Activated CD4-positive, alpha-beta T cell treated with anti-CD3 and anti-CD28 coated beads, Interleukin-2, amount 50 U/mL, for 1 hour (primary cell): ENCODE measurements around the gene NOD2.

Source experiments
- DNase-seq: peaks from one replicate; pipeline ENCODE4 v3.0.0-alpha.2; 2020

NOD2 gene

DNA sequence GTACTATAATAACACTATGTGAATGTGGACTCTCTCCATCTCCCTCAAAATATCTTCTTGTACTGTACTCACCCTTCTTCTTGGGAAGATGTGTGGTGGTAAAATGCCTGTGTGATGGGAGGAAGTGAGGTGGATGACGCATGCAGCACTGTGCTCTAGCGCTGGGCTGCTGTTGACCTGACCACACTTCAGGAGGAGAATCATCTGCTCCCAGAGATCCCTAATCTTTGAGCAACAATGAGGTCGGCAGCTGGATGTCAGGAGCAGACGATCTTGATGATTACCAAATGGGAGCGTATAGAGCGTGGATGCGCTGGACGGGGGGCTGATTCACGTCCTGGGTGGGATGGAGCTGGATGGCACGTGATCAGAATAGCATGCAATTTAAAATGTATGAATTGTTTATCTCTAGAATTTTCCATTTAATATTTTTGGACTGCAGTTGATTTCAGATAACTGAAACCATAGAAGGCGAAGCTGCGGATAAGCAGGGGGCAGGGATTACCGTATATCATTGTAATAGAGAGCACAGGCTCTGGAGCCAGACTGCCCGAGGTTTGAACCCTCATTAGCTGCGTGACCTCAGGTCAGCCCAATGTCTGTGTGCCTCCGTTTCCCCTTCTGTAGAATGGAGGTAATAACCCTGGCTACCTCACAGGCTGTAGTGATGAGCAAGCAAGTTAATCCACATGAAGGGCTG lies 24.8 kb downstream of the NOD2 start:
- DNase-seq = no peak

DNA sequence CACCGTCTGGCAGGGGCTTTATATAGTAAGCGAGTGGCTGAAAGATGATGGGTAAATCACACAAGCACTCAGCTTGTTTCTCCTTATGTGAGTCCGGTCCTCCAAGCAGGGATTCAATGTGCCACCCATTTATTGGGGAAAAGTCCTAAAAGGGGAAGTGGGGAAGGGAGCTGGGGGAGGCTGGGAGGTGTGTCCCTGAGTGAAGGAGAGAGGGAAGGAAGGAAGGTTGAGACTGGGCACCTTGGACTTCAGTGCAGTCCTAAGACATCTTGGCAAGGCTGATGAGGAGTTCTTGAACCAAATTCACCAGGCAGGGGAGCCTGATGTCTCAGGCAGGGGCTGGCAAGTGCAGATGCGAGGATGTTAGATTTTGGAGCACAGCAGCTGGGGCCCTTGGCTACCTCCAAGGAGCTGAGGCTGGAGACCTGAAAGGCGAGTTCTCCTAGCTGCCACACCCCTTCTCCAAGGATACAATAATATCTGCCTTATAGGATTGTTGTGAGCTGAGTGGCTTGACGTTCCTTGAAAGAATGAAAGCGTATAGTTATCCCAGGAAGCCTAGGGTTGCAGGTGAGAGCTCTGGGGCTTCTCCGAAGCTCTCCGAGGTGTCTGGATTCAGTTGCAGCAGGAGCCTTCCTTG lies 25.5 kb downstream of the NOD2 start:
- no peak for DNase-seq

DNA sequence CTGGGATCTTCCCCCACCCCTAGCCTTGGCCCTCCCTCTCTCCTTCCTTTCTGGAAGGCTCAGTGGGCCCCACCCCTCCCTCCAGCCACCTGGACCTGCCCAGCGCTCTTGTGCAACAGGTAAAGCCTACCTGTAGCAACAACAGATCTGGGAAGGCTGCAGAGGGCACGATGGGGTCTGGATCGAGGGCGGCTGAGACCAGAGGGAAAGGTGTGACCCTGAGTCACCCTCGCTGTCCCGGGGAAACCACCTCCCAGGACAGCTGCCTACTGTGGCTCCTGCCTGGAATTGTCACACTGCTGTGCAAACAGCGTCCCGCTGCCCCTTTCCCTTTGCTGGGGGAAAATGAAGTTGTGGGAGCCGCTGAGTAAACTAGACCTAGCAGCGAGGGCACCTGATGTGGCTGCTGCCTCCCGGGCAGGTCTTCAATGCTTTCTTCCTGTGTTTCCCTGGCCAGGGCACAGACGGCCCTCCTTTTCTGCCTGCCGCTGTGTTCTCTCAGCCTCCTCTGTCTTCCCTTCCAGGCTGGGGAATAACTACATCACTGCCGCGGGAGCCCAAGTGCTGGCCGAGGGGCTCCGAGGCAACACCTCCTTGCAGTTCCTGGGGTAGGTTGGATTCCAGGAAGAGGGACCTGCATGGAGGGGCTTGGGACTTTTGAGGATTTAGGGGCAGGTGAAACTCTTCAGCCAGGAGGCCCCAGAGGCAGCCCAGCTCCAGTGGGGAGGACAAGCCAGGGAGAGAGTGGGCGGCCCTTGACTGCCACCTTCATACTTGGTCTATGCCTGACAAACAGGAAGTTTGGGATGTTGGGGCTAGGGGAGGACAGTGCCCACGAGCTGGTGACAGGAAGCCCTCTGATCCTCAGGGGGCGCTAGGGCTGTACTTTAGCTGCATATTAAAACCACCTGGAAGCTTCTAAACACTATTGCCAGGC lies 26.3 kb downstream of the NOD2 start:
- peak; percentile 8 for DNase-seq

DNA sequence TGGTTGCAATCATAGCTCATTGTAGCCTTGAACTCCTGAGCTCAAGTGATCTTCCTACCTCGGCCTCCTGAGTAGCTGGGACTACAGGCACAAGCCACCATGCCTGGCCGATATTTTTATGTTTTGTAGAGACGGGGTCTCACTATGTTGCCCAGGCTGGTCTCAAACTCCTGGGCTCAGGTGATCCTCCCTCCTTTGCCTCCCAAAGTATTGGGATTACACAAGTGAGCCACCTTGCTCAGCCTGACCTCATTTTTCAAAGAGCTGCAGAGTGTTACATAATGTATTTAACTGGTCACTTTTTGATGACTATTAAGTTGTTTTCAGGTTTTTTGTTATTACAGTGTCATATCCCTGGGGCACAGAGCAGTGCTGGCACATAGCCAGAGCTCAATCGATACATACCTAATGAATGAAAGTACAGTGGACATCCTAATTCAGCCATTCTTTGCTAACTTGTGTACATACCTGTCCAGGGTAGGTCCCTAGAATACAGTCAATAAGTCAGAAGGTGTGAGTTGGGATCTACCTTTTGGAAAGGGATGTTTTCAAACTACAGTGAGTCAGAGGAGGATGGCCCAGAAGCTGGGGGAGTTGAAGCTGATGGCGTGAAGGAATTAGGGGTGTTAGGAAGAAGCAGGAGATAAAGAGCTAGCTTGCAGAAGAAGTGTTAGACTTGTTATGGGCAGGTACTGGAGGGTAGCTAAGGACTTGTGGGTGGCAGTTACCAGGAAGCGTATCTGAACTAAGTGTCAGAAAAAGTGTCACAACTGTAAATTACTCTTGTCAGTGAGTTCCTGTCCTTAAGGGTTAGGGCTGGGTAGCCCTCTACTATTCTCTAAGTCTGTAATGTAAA lies 28.4 kb downstream of the NOD2 start:
- DNase-seq = no peak

DNA sequence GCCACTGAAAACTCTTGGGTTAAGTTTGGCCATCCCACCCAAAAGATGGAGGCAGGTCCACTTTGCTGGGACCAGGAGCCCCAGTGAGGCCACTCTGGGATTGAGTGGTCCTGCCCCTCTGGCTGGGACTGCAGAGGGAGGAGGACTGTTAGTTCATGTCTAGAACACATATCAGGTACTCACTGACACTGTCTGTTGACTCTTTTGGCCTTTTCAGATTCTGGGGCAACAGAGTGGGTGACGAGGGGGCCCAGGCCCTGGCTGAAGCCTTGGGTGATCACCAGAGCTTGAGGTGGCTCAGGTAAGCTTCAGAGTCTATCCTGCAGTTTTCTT lies 29.0 kb downstream of the NOD2 start:
- no peak for DNase-seq

DNA sequence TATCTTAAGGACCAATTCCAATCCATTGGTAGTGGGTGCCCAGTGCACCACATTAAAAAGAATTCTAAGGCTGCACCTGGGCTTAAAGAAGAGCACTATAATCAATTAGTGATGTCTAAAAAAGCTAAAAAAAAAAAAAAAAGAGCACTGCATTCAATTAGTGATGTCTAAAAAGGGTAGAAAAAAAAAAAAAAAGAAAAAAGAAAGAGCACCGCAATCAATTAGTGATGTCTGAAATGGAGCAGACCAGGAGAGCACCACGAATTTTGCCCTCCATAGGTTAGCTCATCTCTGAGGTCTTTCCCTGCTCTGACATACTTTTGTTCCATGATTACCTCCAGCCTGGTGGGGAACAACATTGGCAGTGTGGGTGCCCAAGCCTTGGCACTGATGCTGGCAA lies 29.6 kb downstream of the NOD2 start:
- DNase-seq = no peak

DNA sequence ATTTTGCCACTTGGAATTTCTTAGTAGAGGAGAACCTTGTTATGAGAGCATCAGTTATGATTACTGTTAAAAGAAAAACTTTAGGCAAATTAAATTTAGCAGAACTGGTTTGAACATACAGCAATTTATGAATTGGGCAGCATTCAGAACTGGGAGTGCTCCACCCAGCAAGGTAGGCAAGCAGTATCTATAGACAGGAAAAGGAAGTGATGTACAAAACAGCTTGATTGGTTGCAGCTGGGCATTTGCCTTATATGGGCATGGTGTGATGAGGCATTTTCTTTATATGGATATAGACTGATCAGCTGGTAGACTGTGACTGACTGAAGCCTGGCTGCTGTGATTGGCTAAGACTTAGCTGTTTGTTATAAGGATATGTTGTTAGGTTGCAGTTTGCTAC lies 30.9 kb downstream of the NOD2 start:
- no peak for DNase-seq

DNA sequence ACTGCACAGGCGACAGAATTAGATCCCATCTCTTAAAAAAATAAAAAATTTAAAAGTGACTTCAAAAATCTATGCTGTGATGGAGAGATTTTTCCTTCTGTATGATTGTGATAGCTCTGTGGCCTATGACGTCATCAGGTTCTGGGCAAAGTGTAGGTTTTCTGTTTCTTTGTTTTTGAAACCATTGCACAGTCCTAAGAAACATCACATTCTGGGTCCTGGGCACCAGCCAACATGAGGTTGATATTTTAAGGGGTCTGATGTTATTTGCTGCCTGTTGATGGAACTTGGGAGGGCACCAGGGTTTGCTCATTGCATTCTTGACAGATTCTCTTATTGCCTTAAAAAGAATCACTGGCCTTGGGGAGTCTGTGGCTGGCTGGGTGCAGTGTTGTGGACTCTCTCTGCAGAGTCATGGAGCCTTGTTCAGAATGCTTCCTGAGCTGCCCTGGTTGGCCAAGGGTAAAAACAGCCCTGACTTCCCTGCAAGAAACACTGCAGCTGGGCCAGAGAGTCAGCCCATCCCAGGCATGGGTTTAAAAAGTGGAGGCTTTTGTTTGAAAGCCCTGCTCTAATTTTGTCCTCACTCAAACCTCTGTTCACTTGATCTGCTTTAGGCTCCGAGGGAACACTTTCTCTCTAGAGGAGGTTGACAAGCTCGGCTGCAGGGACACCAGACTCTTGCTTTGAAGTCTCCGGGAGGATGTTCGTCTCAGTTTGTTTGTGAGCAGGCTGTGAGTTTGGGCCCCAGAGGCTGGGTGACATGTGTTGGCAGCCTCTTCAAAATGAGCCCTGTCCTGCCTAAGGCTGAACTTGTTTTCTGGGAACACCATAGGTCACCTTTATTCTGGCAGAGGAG lies 38.0 kb downstream of the NOD2 start:
- peak; percentile 11 for DNase-seq

DNA sequence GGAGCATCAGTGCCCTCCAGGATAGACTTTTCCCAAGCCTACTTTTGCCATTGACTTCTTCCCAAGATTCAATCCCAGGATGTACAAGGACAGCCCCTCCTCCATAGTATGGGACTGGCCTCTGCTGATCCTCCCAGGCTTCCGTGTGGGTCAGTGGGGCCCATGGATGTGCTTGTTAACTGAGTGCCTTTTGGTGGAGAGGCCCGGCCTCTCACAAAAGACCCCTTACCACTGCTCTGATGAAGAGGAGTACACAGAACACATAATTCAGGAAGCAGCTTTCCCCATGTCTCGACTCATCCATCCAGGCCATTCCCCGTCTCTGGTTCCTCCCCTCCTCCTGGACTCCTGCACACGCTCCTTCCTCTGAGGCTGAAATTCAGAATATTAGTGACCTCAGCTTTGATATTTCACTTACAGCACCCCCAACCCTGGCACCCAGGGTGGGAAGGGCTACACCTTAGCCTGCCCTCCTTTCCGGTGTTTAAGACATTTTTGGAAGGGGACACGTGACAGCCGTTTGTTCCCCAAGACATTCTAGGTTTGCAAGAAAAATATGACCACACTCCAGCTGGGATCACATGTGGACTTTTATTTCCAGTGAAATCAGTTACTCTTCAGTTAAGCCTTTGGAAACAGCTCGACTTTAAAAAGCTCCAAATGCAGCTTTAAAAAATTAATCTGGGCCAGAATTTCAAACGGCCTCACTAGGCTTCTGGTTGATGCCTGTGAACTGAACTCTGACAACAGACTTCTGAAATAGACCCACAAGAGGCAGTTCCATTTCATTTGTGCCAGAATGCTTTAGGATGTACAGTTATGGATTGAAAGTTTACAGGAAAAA lies 38.8 kb downstream of the NOD2 start:
- DNase-seq = no peak

DNA sequence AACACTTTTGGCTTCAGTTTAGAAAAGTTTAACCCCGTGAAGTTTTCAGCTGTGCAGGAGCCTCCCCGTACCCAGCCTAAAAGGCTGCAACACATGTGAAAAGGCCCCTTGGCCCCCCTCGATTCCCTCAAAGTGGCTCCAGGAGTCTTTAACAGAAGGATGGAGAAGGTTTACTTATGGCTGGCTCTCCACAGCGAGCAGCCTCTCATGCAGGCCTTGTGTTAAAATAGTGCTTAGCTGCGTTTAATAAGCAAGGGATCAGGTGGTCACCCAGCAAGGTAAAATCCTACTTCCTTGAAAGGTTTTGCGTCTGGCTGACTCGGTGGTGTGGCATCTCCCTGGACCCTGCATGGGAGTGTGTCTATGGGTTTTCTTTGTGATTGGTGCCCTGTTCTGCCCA lies 40.1 kb downstream of the NOD2 start:
- DNase-seq = no peak

DNA sequence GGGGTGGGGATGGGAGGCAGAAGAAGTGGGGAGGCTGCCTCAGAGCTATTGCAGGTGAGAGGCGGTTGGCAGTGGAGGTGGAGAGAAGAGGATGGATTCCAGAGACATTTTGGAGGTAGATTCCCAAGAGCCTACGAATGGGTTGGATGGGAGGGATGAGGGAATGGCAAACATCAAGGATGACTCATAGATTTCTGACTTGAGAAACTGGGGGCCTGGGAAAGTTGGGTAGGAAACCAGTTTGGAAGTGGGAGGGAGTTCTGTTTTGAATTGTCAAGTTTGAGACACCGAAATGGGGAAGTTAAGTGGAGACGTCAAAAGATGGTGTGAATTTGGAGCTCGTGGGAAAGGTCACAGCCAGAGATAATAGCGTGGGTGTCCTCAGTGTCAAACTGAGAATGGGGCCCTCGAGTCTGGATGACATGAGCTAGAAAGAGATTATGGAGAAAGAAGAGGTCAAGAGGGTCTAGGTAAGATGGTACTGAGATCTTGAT lies 42.3 kb downstream of the NOD2 start:
- no peak for DNase-seq

DNA sequence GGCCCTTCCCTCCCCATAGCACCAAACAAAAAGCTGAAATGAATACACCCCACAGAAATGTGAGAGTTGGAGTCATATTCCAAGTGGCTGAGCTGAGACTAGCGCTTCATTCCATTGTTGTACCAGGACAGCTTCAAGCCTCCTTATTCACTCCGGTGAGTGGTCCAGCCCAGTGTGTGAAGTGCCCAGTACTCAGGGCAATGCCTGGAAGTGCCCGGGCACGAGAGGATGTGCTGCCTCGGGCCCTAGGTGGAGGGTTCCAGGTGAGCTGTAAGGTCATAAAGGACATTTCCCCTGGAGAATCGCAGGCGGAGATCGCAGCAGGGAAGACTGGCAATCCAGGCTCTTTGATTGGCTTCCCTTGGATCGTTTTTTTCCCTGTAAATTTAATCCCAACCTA lies 43.0 kb downstream of the NOD2 start:
- DNase-seq = no peak

DNA sequence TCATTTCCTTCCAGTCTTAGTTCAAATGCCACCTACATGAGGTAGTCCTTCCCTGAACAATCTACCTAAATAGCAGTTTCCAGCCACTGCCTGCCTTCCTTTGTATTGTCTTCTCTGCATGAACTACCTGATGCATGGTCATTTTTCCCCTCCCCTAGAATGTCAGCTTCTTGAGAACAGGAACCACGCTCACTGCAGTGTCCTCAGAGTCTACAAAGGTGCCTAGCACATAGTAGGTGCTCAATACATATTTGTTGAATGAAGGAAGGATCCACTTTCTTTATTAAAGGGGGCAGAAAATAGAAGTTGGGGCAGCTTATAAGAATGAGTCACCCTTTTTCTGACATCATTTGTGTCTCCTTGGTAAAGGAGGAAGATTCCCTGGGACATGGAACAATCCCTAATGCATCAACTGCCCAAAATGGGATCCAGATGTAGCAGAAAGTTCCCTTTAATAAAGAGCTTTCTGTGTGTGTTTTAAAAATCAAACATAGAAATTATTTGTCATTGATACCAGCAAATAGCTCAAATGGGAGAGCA lies 44.1 kb downstream of the NOD2 start:
- DNase-seq = no peak

DNA sequence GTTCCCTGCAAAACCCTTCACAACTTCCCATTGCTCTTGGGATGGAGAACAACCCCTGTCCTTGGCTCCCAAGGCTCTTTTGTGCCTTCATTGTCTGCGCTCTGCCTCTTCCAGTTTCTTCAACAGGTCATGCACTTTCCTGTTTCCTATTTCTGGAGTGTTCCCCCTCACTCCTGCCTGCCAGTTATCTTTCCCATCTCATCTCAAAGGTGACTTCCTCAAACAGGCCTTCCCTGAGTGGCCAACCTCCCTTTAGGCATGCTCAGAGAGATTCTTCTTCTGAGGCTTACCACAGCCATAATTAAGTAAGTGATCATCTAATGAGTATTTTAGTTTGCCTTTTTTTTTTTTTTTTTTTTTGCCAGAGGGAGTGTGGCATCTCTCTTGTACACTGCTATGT lies 45.6 kb downstream of the NOD2 start:
- no peak for DNase-seq

DNA sequence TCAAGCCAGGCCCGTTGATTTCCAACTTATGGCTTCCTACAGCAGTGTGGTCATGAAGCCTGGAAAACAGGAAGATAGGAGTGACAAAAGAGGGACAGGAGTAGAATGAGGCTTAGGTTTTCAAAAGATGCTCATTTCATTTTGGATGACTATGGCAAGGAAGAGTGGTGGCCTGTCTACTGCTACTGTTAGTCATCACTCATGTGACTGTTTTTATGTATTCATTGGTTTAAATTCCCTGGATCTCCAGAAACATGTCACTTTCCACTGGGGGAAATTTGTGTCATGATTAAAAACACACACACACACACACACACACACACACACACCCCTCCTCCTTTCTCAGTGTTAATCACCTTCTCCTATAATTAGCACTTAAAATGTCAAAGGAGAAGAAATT lies 47.3 kb downstream of the NOD2 start:
- no peak for DNase-seq

DNA sequence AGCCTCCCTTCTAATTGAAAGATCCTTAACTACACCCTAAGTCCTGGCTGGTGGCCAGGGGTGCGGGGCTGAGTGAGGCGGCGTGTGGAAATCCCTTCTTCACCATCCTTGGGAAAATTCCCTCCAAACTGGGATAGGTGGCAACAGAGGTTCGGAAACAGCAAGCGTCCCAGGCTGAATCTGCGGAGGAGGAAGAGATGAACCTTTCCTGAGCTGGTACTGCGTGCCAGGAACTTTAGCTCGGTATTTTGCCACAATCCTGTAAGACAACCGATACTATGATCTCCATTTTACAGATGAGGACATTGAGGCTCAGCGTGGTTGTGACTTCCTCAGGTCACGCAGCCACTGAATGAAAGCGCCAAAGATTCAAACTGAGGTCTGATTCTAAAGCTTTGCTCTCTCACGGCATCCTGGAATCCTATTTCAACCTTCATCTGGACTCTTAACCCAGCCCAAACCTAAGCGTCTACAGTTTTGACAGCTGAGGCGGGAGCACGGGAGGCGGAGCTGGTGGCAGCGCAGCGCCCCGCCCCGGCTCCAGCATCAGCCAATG lies 47.9 kb downstream of the NOD2 start:
- no peak for DNase-seq

DNA sequence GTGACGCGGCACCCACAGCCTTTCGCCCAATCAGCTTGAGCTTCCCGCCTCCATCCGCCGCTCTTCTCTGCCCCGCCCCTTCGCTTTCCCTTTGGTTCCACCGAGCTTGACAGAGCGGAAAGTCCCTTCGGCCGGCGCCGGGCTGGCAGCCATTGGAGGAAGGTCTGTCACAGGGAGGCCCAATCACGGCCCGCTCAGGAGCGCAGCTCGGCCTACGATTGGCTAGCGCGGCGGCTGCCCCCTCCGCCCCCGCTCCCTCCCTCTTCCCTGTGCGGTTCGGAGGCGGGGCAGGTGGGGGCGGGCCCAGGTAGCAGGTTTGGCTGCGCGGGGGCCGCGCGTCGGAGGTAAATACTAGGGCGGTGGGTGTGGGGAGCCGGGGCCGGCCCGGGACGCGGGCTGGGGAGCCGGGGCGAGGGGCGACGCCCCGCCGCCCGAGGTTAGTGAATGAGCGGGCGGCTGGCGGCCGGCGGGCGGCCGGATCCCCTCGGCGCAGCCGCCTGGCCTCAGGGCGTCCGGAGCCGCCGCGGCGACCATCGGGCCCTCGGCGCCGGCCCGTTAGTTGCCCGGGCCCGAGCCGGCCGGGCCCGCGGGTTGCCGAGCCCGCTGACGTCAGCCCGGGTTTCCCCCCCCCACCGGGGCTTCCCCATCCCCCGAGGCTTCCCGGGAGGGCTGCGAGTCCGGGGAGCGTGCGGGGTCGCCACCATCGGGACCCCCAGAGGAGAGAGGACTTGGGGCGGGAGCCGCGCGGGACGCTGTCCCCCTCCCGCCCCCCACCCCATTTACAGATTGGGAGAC lies 48.6 kb downstream of the NOD2 start, which contains the start of gene CYLD:
CYLD (plus strand) TSS at position 306 of the 795 bp plus-strand sequence. CDS start 7,613 bp downstream, outside the sequence.
- peak; percentile 99 for DNase-seq

DNA sequence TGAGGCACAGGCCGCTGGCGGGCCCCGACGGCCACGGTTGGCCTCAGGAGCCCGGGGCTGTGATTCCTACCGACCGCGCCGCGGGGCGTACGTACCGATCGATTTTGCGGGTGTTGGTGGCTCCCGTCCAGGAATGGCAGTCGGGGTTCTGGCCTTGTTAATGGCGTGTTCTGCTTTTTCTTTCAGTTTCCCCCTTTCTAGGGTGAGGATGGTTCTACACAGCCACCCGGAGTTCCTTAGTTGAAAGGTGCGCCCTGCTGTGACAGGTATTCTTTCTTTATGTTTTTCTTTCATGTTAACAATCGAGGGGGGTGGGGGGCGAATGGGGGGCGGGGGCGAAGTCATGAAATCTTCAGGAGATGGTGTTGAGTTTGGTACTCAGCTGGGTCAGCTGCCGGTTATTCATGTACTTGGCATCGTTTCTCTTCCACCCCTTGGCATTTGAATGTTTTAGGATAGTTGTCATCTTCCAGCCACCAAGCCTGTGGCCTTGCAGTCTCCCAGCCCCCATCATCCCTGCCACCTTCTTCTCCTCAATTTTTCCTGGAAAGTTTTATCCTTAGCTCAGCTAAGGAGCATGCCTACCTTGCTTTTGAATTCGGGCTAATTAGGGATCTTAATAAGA lies 49.3 kb downstream of the NOD2 start:
- DNase-seq = peak; percentile 38
